Measurements from ENCODE around the gene PARD3. TPM values are rescaled to one million over a fixed set of nuclear protein-coding genes. Genes with fewer than 3 reads are reported as not detected.

Gene PARD3
- total and polyA plus RNA-seq, 2 experiments from 2014 or later, result 6.3 to 21.2 TPM

DNA sequence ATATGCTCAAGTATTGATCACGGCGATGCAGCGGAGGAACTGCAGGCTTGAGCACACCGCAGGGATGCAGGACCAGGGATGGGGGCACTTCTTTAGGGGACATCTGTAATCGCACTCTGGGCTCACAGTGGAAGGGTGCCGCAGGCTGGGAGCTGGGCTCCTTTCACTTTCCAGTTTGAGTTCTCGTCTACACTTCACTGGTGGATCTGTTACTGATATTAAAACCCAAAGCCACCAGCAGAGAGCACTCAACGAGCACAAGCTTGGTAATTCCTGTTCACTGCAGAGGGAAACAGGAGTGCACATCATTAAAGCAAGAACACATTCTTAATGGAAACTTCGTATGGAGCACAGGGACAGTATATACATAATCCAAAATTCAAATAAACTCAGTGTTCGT is 91.3 kb downstream of the PARD3 start:
- Histone ChIP-seq H3K36me3 (ENCODE audit: low read depth) (no peaks in the 10 kb centered on the region), H3K9ac (peak overlapping the region; percentile 72), H3K4me2 (ENCODE audit: unreplicated experiment) (peak overlapping the region; percentile 93), H3K9me2 (ENCODE audit: insufficient read depth) (no peaks in the 10 kb centered on the region), H3K79me2 (ENCODE audit: insufficient read depth) (peaks cover 36% of the 10 kb centered on the region), H3K27ac (peak overlapping the region; percentile 18), H3F3A (ENCODE audit: insufficient read depth) (peaks cover 23% of the 10 kb centered on the region), H3K4me3 (peak overlapping the region; percentile 75), H3K27me3 (replicated peaks; ENCODE audit: insufficient read depth) (no peaks in the 10 kb centered on the region), H3K9me3 (ENCODE audit: low read depth) (no peaks in the 10 kb centered on the region), H4K20me1 (ENCODE audit: insufficient read depth) (no peaks in the 10 kb centered on the region), H3K4me1 (ENCODE audit: insufficient read depth) (peaks cover 25% of the 10 kb centered on the region), H2AFZ (peak overlapping the region; percentile 75)
- no peak for TF ChIP-seq EZH2phosphoT487 (IDR thresholded peaks at IDR 0.05; ENCODE audit: insufficient read depth, low read depth)
- 3% methylated on average over 10 of the region's 10 CpGs for WGBS, 2 experiments (ENCODE audit: low coverage in 1 of 2, low lambda C conversion rate in 2 of 2, missing lambda C conversion rate in 2 of 2)
- in situ Hi-C loops (cut with MboI), result no loop called here
- DNase-seq, result peak; percentile 86

DNA sequence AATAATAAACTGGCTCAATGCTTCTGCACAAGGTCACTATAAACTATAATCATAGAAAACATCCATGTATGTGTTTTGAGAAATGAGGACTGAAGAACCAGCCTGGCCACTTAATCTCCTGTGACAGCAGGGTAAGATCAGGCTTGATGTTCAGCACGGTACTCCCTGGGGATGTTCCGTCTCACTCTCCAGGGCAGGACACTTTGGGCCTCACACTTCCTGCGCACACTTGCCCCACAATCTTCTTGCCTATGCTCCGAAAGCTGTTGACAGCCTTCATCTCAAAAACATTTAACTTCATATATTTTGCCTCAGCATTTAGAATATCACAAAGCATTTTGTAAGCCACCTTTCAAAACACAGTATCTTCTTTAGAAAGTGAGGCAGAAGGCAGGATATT is 92.7 kb downstream of the PARD3 start:
- Histone ChIP-seq H3K9ac (no peak overlapping the region), H3F3A (ENCODE audit: insufficient read depth) (peaks cover 23% of the 10 kb centered on the region), H3K36me3 (ENCODE audit: low read depth) (no peaks in the 10 kb centered on the region), H3K9me2 (ENCODE audit: insufficient read depth) (no peaks in the 10 kb centered on the region), H3K4me1 (ENCODE audit: insufficient read depth) (peaks cover 25% of the 10 kb centered on the region), H4K20me1 (ENCODE audit: insufficient read depth) (no peaks in the 10 kb centered on the region), H3K9me3 (ENCODE audit: low read depth) (no peaks in the 10 kb centered on the region), H3K27me3 (replicated peaks; ENCODE audit: insufficient read depth) (no peaks in the 10 kb centered on the region), H3K4me3 (no peak overlapping the region), H2AFZ (no peak overlapping the region), H3K79me2 (ENCODE audit: insufficient read depth) (peaks cover 42% of the 10 kb centered on the region), H3K4me2 (ENCODE audit: unreplicated experiment) (no peak overlapping the region), H3K27ac (no peak overlapping the region)
- DNase-seq, result no peak
- WGBS, 2 experiments (ENCODE audit: low coverage in 1 of 2, low lambda C conversion rate in 2 of 2, missing lambda C conversion rate in 2 of 2), result 97 to 99% methylated on average over 4 of the region's 4 CpGs
- in situ Hi-C loops (cut with MboI), result no loop called here
- TF ChIP-seq EZH2 (IDR thresholded peaks at IDR 0.05; ENCODE audit: insufficient read depth, poor library complexity, severe bottlenecking), result no peak
- TF ChIP-seq EZH2phosphoT487 (IDR thresholded peaks at IDR 0.05; ENCODE audit: insufficient read depth, low read depth), result no peak

DNA sequence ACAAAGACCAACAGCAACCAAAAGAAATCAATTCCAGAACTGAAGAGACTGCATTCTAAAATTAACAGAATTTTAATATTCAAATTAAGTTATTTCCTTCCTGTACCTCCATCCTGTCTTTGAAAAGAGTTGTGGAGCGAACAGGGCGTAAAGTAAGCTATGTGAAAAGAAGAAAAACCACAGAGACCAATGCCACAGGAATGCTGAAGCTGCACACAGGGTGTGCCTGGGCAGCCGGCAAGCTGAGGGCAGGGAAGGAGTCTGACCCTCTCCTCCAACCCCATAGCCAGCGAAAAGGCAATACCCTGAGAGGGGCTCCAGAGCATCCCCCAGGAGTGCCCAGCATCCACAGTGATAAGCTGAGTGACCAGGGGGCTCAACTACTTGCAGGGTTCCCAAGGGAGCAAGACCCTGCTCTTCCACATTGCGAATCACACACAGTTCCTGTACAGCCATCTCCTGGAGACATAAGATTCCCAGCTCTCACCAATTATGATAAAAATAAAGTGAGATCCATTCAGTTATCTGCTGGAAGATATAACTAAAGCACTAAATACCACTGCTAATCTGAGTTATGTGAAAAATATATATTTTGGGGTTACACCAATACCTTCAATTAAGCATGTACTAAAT is 93.8 kb downstream of the PARD3 start:
- no peak for TF ChIP-seq EZH2 (IDR thresholded peaks at IDR 0.05; ENCODE audit: insufficient read depth, poor library complexity, severe bottlenecking)
- TF ChIP-seq EZH2phosphoT487 (IDR thresholded peaks at IDR 0.05; ENCODE audit: insufficient read depth, low read depth), result no peak
- Histone ChIP-seq H3K27me3 (replicated peaks; ENCODE audit: insufficient read depth) (no peaks in the 10 kb centered on the region), H3K4me3 (peak overlapping the region; percentile 5; the same call in 1 of the 2 replicates), H3K36me3 (ENCODE audit: low read depth) (no peaks in the 10 kb centered on the region), H3K4me2 (ENCODE audit: unreplicated experiment) (peak overlapping the region; percentile 38), H2AFZ (no peak overlapping the region), H3K4me1 (ENCODE audit: insufficient read depth) (peaks cover 25% of the 10 kb centered on the region), H3K9me2 (ENCODE audit: insufficient read depth) (no peaks in the 10 kb centered on the region), H3K9ac (no peak overlapping the region), H3K9me3 (ENCODE audit: low read depth) (no peaks in the 10 kb centered on the region), H4K20me1 (ENCODE audit: insufficient read depth) (no peaks in the 10 kb centered on the region), H3F3A (ENCODE audit: insufficient read depth) (peaks cover 23% of the 10 kb centered on the region), H3K79me2 (ENCODE audit: insufficient read depth) (peaks cover 47% of the 10 kb centered on the region), H3K27ac (peak overlapping the region; percentile 38)
- in situ Hi-C loops (cut with MboI), result no loop called here
- 71 to 73% methylated on average over 5 of the region's 5 CpGs for WGBS, 2 experiments (ENCODE audit: low coverage in 1 of 2, low lambda C conversion rate in 2 of 2, missing lambda C conversion rate in 2 of 2)
- peak; percentile 71 for DNase-seq

GRCh38 chr10:34719746-34720145 is 95.3 kb downstream of the PARD3 start:
- H2AFZ ChIP-seq, result no peak overlapping the region
- in situ Hi-C loops (cut with MboI), result no loop called here
- no peaks in the 10 kb centered on the region for H3K9me3 ChIP-seq (ENCODE audit: low read depth)
- no peak overlapping the region for H3K27ac ChIP-seq
- H3K36me3 ChIP-seq (ENCODE audit: low read depth), result no peaks in the 10 kb centered on the region
- no peaks in the 10 kb centered on the region for H3K9me2 ChIP-seq (ENCODE audit: insufficient read depth)
- no peak overlapping the region for H3K9ac ChIP-seq
- no peak overlapping the region for H3K4me2 ChIP-seq (ENCODE audit: unreplicated experiment)
- H3K27me3 ChIP-seq (replicated peaks; ENCODE audit: insufficient read depth), result no peaks in the 10 kb centered on the region
- DNase-seq, result no peak
- no peak overlapping the region for H3K4me3 ChIP-seq
- TF ChIP-seq EZH2 (IDR thresholded peaks at IDR 0.05; ENCODE audit: insufficient read depth, poor library complexity, severe bottlenecking) (no peak), EZH2phosphoT487 (IDR thresholded peaks at IDR 0.05; ENCODE audit: insufficient read depth, low read depth) (no peak)
- H3K4me1 ChIP-seq (ENCODE audit: insufficient read depth), result peaks cover 24% of the 10 kb centered on the region
- H3F3A ChIP-seq (ENCODE audit: insufficient read depth), result peaks cover 23% of the 10 kb centered on the region
- H4K20me1 ChIP-seq (ENCODE audit: insufficient read depth), result no peaks in the 10 kb centered on the region
- peaks cover 55% of the 10 kb centered on the region for H3K79me2 ChIP-seq (ENCODE audit: insufficient read depth)
- WGBS, 2 experiments (ENCODE audit: low coverage in 1 of 2, low lambda C conversion rate in 2 of 2, missing lambda C conversion rate in 2 of 2), result 100% methylated on average over 1 of the region's 1 CpG
